GM18519 (cell line): Measurements from ENCODE around the gene FKBP15.
"Not testable (repeated sequence)": the region's sequence is repeated elsewhere in the genome, so short reads cannot be mapped to it uniquely, and the experiment has no call there.

ENCODE experiments used
- ATAC-seq: cut with Tn5 transposase; IDR thresholded peaks from one replicate; pipeline ENCODE4 v1.9.1; 2021; ENCODE audit warnings: mild to moderate bottlenecking, moderate library complexity; ENCODE audit not compliant: unreplicated experiment, low FRiP score

FKBP15 gene, protein sequence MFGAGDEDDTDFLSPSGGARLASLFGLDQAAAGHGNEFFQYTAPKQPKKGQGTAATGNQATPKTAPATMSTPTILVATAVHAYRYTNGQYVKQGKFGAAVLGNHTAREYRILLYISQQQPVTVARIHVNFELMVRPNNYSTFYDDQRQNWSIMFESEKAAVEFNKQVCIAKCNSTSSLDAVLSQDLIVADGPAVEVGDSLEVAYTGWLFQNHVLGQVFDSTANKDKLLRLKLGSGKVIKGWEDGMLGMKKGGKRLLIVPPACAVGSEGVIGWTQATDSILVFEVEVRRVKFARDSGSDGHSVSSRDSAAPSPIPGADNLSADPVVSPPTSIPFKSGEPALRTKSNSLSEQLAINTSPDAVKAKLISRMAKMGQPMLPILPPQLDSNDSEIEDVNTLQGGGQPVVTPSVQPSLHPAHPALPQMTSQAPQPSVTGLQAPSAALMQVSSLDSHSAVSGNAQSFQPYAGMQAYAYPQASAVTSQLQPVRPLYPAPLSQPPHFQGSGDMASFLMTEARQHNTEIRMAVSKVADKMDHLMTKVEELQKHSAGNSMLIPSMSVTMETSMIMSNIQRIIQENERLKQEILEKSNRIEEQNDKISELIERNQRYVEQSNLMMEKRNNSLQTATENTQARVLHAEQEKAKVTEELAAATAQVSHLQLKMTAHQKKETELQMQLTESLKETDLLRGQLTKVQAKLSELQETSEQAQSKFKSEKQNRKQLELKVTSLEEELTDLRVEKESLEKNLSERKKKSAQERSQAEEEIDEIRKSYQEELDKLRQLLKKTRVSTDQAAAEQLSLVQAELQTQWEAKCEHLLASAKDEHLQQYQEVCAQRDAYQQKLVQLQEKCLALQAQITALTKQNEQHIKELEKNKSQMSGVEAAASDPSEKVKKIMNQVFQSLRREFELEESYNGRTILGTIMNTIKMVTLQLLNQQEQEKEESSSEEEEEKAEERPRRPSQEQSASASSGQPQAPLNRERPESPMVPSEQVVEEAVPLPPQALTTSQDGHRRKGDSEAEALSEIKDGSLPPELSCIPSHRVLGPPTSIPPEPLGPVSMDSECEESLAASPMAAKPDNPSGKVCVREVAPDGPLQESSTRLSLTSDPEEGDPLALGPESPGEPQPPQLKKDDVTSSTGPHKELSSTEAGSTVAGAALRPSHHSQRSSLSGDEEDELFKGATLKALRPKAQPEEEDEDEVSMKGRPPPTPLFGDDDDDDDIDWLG

DNA sequence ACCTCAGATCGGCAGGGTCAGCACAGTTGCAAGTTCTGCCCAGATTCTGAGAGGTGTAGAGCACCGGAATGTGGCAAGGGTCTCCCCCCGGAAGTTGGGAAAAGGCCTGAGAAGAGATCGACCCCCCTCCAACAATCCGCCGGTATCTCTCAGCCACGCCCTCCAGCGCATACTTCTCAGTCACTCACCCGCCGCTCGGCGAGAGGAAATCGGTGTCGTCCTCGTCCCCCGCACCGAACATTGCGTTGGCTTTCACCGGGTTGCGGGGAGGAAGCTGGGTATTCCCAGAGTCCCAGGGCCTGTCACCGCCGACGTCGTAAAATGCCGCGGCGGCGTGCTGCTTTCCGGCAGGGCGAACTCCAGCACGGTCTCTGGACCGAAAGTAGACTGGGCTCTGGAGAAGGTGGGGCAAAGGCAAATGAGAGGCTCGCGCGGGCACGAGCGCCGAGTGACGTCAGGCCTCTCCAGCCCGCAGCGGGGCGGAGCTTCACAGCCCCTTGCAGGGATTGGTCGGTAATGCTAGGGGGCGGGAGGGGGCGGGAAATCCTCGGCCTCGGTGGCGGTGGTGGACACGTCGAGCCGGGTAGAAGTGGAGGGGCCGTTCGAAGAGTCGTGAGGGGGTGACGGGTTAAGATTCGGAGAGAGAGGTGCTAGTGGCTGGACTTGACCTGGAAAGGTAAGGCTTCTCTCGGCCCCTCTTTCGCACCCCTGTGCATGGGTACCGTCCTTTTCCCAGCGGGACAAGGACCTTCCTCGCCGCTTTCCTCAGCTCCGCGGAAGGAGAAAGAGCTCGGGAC, at the start of gene FKBP15, which contains the start of gene SLC31A1:
FKBP15 (minus strand) TSS at position 275 of the 797 bp plus-strand sequence; CDS start at position 241, 34 bp downstream.
SLC31A1 (plus strand) TSS at position 542 of the 797 bp plus-strand sequence. CDS start 34,605 bp downstream, outside the sequence.
- ATAC-seq, result peak; percentile 82

DNA sequence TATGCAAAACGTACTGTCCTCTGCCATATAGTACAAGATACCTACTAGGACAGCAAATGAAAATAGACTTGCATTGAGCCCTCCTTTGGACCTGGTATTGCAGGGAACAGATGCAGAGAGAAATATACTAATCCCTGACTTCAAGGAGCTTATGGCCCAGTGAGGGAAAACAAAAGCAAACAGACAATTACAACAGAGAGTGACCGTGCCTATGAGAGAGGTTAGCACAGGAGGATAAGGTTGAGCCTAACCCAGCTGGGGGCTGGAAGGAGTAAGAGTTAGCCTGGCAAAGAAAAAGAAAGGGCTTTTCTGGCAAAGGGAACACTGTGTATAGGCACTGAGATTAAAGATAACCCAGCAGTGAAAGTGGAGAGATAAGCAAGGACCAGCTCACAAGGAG, 48.8 kb upstream of the FKBP15 start:
- no peak for ATAC-seq

DNA sequence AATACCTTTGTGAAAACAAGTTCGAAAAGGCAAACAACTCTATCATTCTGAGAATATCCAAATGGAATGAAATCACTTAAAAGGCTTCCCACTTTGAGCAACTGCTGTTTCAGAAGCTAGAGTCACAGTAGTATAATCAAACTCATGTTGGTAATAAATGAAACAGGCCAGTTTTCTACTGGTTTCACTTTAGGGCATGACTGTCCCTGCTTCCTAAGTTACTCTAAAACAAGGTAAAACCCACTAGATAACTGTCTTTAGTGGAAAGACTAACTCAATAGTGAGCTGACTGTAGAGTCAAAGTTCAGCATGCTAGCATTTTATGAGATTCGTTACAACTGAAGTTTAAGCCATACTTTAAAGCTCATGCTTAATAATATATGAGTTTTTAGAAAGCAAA, 48.3 kb upstream of the FKBP15 start:
- no peak for ATAC-seq

DNA sequence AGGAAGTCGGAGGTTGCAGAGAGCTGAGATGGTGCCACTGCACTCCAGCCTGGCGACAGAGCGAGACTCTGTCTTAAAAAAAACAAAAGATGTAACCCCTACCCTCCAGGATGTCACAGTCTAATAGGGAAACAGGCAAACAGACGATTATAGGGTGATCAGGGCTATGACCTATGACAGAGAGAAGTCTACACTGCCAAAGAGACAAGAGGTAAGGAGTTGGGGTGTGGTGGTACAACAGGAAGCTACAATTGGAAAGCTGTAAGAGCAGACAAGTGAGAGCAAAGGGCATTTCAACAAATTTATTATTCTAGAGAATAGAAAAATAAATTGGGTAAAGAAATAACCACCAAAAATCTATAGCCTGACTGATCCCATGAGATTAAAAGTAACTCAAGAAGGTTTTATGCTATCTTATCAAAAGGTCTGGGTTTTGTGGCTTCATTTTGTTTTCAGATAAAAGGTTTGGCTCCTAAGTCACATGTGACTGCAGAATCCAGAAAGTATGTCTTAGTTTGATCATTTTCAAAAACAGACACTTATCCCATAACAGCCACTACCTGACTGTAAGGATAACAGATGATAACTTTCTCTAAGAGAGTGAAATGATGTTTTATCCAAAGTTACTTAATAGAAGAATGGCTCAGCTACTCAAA, 47.0 kb upstream of the FKBP15 start:
- ATAC-seq, result no peak

DNA sequence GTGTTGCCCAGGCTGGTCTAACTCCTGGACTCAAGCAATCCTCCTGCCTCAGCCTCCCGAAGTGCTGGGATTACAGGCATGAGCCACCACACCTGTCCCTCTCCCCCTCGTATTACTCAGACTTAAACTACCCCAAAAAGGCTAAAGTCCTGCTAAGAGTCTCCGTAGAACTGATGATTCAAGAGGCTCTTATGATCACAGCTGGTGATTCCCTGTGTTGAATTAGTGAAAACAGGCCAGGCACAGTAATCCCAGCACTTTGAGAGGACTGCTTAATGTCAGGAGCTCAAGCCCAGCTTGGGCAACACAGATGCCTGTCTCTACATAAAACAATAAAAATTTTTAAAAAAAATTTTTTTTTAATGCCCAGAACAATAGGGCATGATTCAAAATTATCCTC, 45.1 kb upstream of the FKBP15 start:
- ATAC-seq, result no peak

DNA sequence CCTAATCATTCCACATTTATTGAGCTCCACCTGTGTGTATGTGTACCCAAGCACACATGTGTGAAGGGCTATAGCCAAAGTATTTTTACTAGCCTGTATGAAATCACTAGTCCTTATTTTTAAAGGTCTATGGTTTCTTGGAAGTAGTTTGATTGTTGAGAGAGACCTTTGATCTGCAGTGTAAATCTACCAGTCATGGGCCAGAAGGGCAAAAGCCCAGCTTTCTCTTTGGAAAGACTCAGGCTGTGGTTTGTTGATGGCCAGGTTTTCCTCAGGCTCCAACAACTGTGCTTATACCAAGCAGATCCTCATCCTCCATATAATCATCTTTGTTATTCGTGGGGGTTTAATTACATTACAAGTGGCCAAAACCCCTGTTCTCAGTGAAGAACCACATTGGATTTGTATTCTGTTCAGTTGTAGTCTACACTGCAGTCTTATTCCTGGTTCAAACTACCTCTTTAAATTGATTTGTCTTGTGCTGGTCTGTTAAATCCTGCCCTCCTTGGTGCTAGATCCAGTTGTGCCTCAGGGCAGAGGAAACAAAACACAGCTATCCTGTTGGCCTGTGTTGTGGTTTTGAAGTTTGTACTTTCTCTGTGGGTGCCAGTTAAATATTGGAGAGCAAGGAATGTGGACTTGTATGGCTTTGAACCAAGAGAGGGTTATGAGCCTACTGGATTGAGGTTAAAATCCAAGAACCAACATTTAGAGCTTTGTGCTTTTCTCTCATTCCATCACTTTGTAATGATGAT, 41.0 kb upstream of the FKBP15 start:
- no peak for ATAC-seq

DNA sequence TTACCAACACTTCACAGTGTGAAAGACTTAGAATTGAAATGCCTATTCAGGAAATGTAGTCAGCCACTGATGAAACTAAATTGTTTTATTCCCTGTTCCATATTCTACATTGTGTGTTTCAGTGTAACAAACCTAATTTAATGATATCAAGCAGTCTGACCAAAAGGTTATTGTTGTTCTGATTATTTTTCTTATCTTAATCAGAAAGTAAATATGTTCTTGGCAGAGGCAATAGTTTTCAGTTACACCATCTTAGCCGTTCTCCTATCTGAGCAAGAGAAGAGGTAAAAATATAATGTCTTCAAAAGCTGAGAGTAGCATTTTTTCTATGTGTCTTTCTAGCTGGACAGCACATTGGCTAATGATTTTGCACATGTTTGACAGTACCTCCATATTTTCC, 37.2 kb upstream of the FKBP15 start:
- ATAC-seq, result no peak

DNA sequence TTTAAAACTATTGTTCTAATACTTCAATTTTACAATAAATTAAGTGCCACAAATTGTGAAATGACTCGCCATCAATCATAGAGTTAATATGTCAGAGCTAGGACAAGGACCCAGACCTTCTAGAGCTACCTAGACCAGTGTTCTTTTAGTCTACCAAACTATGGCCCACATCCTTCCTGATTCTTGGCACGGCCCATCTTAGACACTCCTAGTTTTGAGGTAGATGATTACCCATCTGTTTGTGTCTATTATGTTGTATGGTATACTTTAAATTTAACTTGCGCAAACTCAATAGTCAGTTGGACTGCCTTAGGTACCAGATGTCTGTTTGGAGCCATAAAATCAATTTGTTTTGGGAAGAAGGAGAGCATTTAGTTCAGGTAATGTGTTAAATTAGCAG, 36.8 kb upstream of the FKBP15 start:
- ATAC-seq, result no peak

DNA sequence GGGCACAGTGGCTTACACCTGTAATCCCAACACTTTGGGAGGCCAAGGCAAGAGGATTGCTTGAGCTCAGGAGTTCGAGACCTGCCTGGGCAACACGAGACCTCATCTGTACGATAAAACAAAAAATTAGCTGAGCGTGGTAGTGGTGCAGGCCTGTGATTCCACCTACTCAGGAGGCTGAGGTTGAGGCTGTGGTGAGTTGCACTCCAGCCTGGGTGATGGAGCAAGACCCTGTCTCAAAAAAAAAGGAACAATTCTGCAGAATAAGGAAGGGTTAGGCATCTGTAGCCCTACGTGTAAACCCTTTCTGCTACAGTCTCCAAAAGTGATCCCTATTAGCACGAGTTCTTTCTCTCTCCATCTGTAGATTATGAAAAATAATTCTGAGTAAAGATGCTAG, 34.4 kb upstream of the FKBP15 start:
- ATAC-seq, result no peak

DNA sequence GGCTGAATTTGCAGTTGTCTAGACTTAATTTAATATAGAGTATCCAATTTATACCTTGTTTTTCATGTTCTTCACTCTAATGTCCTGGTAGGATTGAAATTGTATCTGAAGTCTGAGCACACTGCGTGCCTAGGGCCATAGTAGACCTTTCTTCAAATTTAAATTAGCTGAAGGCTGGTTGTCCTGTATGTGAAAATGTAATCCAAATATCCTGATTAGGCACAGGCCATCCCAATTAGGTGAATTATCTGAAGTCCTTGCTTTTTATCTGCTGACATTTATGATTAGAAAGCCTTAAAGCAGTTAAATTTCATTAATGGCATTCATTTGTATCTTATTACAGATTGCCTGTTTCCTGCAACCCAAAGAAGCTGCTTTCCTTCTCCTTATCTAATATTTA, 33.9 kb upstream of the FKBP15 start:
- ATAC-seq, result no peak

DNA sequence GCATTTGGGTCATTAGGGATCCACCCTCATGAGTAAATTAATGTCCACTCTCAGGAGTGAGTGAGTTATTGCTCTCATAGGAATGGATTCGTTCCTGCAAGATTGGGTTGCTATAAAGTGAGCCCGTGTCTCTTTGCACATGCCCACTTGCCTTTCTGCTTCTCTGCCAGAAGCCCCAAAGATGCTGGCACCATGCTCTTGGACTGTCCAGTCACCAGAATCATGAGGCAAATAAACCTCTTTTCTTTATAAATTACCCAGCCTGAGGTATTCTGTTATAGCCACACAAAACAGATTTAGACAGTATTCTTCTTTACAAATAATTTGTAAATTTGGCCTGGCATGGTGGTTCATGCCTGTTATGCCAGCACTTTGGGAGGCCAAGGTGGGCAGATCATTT, 29.7 kb upstream of the FKBP15 start:
- no peak for ATAC-seq

DNA sequence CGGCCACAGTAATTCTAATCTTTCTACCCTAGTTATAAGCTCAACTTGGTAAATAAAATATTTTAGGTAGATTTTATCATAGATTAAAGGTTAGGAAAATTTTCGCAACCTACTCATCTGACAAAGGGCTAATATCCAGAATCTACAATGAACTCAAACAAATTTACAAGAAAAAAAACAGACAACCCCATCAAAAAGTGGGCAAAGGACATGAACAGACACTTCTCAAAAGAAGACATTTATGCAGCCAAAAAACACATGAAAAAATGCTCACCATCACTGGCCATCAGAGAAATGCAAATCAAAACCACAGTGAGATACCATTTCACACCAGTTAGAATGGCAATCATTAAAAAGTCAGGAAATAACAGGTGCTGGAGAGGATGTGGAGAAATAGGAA, 28.6 kb upstream of the FKBP15 start:
- not testable (repeated sequence) for ATAC-seq

DNA sequence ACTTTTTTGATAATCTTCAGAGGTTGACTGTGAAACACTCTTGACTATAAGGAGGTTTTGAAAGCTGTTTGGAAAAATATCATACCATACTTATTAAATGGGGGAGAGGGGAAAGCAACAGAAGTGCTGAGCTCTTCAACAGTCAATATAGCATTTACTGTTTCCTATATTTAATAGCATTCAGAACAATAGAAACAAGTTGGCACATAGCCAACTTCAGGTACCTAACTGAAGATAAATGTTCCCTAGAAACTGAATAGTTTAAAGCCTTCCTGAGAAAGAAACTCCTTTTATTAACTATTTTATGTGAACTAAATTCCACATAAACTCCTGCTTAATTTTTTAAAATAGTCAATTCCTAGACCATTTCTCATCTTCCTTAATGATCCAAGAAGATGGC, 26.6 kb upstream of the FKBP15 start:
- ATAC-seq, result no peak

DNA sequence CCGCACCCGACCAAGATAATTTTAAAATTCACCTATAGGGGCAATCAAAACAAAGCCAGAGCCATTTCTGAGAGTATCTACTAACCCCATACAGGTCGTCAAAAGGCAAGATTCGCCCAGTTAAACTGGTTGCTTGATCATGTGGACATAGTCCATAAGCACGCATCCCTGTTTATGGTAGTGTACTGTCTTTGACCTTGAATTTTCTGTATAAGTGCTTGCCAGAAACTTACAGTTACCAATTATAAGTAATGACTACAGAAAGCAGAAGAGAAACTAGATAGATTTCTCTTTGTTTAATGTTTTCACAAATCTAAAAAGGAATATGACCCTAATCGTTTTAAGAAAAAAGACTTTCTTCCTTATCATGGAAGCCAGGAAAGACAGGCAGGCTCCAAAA, 25.9 kb upstream of the FKBP15 start:
- no peak for ATAC-seq

DNA sequence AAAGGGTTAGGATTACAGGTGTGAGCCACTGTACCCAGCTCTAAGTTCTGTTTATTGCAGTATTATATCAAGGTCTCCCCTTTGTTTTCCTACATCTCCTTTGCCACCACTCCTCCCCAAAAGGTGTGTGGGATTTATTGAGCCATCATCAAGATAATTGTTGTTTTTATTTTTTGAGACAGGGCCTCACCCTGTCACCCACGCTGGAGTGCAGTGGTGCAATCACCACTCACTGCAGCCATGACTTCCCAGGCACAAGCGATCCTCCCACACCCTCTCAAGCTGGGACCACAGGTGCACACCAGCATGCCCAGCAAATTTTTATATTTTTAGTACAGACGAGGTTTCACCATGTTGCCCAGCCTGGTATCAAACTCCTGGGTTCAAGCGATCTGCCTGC, 24.8 kb upstream of the FKBP15 start:
- no peak for ATAC-seq

DNA sequence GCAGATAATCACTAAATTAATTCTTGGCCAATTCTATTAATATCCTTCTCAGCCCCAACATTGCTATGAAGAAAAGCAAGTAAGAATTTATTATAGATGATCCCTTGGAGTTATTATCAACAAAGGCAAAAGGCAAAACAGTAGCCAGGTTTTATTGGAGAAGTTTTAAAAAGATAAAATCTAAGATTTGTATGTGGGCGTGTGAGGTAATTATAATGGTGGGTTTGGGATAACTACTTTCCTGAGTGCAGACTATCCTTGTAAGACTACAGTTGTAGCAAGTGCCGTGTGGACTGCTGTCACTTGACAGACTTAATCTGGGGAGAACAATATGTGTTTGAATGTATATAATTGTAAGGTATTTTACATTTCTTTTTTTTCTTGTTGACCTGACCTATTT, 23.5 kb upstream of the FKBP15 start:
- ATAC-seq, result no peak

DNA sequence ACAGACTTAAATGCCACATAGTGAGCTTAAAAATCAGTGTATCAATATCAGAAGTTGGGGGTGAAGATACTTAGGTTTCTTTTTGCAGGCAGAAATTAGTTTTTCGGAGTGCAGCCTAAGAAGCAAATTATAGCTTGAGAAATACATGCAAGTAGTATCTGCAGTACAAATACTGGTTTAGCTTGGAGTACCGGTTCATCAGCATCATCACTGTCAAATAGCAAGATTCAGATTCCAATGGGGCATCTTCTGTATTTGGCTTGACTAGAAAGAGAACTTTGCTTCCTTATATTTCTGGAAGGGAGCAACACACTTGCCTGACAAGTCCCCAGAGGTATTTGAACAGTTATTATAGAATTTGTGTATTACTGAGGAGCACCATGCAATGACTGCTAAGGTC, 20.1 kb upstream of the FKBP15 start:
- no peak for ATAC-seq

DNA sequence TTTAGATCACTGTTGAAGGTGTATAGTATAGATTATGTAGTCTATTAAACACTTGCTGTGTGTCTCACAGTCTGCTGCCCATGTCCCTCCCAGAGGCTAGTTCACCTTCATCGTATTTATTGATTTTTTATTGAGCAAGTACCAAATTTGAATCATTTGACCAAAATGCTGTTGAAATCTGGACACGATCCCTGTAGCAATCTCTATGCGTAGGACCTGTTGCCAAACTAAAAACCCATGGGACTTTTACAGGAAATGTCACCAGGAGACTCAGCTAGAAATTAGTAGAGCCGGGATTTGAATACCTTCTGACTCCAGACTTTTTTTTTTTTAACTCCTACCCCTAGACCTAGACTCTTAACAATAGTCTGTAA, 17.8 kb upstream of the FKBP15 start:
- ATAC-seq, result no peak
